Stomach (tissue), 9 donors: ENCODE data around the gene NLGN1. TPM values are rescaled to one million over a fixed set of nuclear protein-coding genes. Genes with fewer than 3 reads are reported as not detected.

Source experiments
- DNase-seq, 2 donors: peaks; one replicate each; pipeline versions ENCODE4 v3.0.0 to v3.0.0-alpha.2; 2013 to 2019
- H3K27ac ChIP-seq, 5 donors: fragments of 200-600 bp in 4 of 5; sonication (generic) in 4 of 5; one replicate each; pipeline ENCODE4 v1.5.1; 2013 to 2019; ENCODE audit warnings: mild to moderate bottlenecking in 1 of 5, moderate library complexity in 1 of 5
- H3K27me3 ChIP-seq, 3 donors: fragments of 200-600 bp; sonication (generic); one replicate each; pipeline ENCODE4 v1.5.1; 2017 to 2019; ENCODE audit warnings: mixed run types in 1 of 3
- H3K36me3 ChIP-seq, 4 donors: fragments of 200-600 bp; sonication (generic); 1 replicate in 3 of 4; 2 replicates in 1 of 4; pipeline ENCODE4 v1.5.1; 2016 to 2019
- H3K4me1 ChIP-seq, 4 donors: fragments of 200-600 bp; sonication (generic); one replicate each; pipeline ENCODE4 v1.5.1; 2016 to 2019
- H3K4me3 ChIP-seq, 4 donors: fragments of 200-600 bp; sonication (generic) in 3 of 4; one replicate each; pipeline ENCODE4 v1.5.1; 2016 to 2019; ENCODE audit warnings: mild to moderate bottlenecking in 1 of 4
- H3K9me3 ChIP-seq, 4 donors: fragments of 200-600 bp; sonication (generic); one replicate each; pipeline ENCODE4 v1.5.1; 2016 to 2019
- EP300 ChIP-seq: sonication (generic); formaldehyde crosslinking; IDR thresholded peaks from one replicate; pipeline ENCODE4 v1.6.1; 2017; ENCODE audit warnings: antibody characterized with exemption
- POLR2A ChIP-seq, 4 donors: fragments of 450-650 bp; IDR thresholded peaks; one replicate each; pipeline ENCODE4 v1.6.1; 2016; ENCODE audit warnings: antibody characterized with exemption in 4 of 4, control low read depth in 2 of 4, mild to moderate bottlenecking in 1 of 4, moderate library complexity in 1 of 4
- POLR2AphosphoS5 ChIP-seq, 3 donors: sonication (generic); formaldehyde crosslinking; IDR thresholded peaks; one replicate each; pipeline ENCODE4 v1.6.1; 2016; ENCODE audit warnings: antibody characterized with exemption in 3 of 3
- WGBS, 5 donors: extraction: QIAGEN DNeasy Blood & Tissue Kit in 3 of 5; methylation state at CpG; one replicate each; pipeline versions ENCODE4 v1.1.5 to v1.1.7; 2013 to 2018; 5-methylcytosine and 5-hydroxymethylcytosine counted together
- intact Hi-C: fragments of 100-400 bp; cut with DNase I; formaldehyde crosslinking; loops from one replicate; pipeline ENCODE4 v1.15.1; 2023; ENCODE audit warnings: low total_unique reads
- polyA plus RNA-seq, 3 donors: library from polyadenylated mRNA; stranded (reverse); fragments of 200-250 nt; gene quantifications; one replicate each; pipeline ENCODE4 v1.2.3, GENCODE V29; 2013
- total RNA-seq, 5 donors: library from RNA; depleted of rRNA; stranded (reverse); fragments of >200 nt; gene quantifications; one replicate each; pipeline versions ENCODE4 v1.1.0 to v1.2.3, GENCODE V29; 2014 to 2016
- TF ChIP-seq, protein P1 (sequence below), 7 experiments: fragments of 450-650 bp in 4 of 7; fragments of 200-600 bp in 3 of 7; sonication (generic) in 3 of 7; IDR thresholded peaks; one replicate each; pipeline ENCODE4 v1.5.1; 2016 to 2019; ENCODE audit warnings: antibody characterized with exemption in 7 of 7, control low read depth in 2 of 7, mild to moderate bottlenecking in 1 of 7
- donor health status: healthy with polysubstance abuse.
- donor health status: Bipolar disorder and iron deficiency.
- donor health status: healthy.

Gene NLGN1
- total and polyA plus RNA-seq, 8 donors = 0.15 to 45.2 (median 4.8) TPM; not detected in 1

DNA sequence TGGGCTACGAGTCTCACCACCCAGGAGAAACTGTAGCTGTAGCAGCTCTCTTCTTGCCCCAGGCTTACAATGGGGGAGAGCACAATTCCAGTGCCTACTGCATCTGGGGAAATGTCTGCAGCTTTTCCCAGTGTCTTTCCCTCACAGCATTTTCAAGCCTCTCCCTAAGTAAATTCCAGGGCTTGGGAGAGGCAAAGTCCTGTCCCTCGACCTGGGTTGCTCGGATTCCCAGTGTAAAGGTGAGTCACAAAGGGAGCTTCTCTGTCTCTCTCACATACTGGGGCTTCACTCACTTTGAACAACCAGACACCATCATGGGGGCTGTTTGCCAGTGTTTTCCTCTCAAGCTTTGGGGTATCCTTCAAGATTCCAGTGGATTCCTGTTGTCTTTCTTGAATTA is 772.2 kb downstream of the NLGN1 start:
- Histone ChIP-seq H3K27ac (no peak overlapping the region), H3K9me3 (peaks cover 0 to 6% (median 2%) of the 10 kb centered on the region in 4 donors), H3K27me3 (no peaks in the 10 kb centered on the region), H3K36me3 (no peaks in the 10 kb centered on the region), H3K4me3 (no peak overlapping the region), H3K4me1 (no peaks in the 10 kb centered on the region)
- intact Hi-C loops = no loop called here
- no peak for DNase-seq
- 63 to 95% (median 72%) methylated on average over 2 to 3 of the region's 3 CpGs for WGBS, 5 donors
- TF ChIP-seq EP300 = no peak
- TF ChIP-seq, protein P1, sequence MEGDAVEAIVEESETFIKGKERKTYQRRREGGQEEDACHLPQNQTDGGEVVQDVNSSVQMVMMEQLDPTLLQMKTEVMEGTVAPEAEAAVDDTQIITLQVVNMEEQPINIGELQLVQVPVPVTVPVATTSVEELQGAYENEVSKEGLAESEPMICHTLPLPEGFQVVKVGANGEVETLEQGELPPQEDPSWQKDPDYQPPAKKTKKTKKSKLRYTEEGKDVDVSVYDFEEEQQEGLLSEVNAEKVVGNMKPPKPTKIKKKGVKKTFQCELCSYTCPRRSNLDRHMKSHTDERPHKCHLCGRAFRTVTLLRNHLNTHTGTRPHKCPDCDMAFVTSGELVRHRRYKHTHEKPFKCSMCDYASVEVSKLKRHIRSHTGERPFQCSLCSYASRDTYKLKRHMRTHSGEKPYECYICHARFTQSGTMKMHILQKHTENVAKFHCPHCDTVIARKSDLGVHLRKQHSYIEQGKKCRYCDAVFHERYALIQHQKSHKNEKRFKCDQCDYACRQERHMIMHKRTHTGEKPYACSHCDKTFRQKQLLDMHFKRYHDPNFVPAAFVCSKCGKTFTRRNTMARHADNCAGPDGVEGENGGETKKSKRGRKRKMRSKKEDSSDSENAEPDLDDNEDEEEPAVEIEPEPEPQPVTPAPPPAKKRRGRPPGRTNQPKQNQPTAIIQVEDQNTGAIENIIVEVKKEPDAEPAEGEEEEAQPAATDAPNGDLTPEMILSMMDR (IDR thresholded peaks at IDR 0.05) = no peak
- no peak for TF ChIP-seq POLR2AphosphoS5 (IDR thresholded peaks at IDR 0.05)
- TF ChIP-seq POLR2A (IDR thresholded peaks at IDR 0.05) = no peak

DNA sequence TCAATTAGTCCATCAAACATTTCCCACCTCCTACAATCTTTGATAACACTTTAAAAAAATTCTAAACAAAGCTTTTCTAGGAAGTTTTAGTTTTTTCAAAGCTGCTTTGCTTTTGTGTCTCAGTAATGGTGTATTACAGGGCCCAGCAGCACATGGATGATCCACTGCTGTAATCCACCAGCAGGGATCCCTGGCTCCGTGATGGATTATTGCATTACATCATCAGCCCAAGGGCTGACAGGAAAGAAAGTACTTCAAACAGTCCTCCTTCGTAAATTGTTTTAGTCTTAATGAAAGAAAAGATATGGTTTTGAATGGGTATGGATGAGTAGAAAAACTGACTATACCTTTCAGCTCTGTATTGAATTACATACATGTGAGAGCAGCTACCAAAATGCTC is 772.7 kb downstream of the NLGN1 start:
- no peak for TF ChIP-seq EP300
- TF ChIP-seq POLR2A (IDR thresholded peaks at IDR 0.05) = no peak
- TF ChIP-seq, protein P1 (IDR thresholded peaks at IDR 0.05) = no peak
- TF ChIP-seq POLR2AphosphoS5 (IDR thresholded peaks at IDR 0.05) = no peak
- no peaks in the 10 kb centered on the region for H3K4me1 ChIP-seq
- intact Hi-C loops = no loop called here
- H3K36me3 ChIP-seq = no peaks in the 10 kb centered on the region
- WGBS, 5 donors = 65 to 77% (median 70%) methylated on average over 2 of the region's 2 CpGs
- peaks cover 0 to 3% (median under 1%) of the 10 kb centered on the region in 4 donors for H3K9me3 ChIP-seq
- peak in 1 of 2 donors; percentile 6 for DNase-seq
- no peak overlapping the region for H3K4me3 ChIP-seq
- H3K27me3 ChIP-seq = no peaks in the 10 kb centered on the region
- H3K27ac ChIP-seq = no peak overlapping the region

DNA sequence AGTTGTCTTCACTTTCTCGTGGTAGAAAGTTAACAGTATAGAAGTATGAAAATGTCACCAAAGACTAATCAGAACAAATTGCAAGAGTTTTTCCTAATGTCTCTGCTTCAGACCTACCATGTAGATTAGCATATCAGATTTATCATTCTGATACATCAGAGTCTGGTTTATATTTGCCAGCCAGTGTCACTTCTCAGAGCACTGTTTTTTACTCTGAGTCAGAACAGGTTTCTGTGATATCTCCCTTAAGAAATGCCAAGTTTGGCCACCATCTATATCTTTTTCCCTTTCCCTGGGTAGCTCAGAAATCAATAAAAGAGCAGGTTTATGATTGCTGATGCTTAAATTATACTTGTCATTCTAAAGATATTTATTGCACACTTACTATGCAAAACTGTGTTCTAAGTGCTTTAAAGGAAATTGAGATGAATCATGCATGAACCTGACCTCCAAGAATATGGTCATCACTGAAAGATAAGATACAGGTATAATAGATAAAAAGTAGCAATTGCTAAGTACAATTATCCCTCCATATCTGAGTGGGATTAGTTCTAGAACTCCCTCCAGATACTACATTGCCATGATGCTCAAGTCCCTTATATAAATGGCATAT is 788.9 kb downstream of the NLGN1 start:
- no peak for DNase-seq
- 73 to 93% (median 82%) methylated on average over 1 of the region's 1 CpG for WGBS, 5 donors
- no peak for TF ChIP-seq EP300
- TF ChIP-seq POLR2A (IDR thresholded peaks at IDR 0.05) = no peak
- no peak for TF ChIP-seq POLR2AphosphoS5 (IDR thresholded peaks at IDR 0.05)
- H3K4me3 ChIP-seq = no peak overlapping the region
- H3K27me3 ChIP-seq = no peaks in the 10 kb centered on the region
- no peak overlapping the region for H3K27ac ChIP-seq
- H3K4me1 ChIP-seq = peaks cover 0 to 6% (median 2%) of the 10 kb centered on the region in 4 donors
- H3K36me3 ChIP-seq = no peaks in the 10 kb centered on the region
- intact Hi-C loops = no loop called here
- no peaks in the 10 kb centered on the region for H3K9me3 ChIP-seq

DNA sequence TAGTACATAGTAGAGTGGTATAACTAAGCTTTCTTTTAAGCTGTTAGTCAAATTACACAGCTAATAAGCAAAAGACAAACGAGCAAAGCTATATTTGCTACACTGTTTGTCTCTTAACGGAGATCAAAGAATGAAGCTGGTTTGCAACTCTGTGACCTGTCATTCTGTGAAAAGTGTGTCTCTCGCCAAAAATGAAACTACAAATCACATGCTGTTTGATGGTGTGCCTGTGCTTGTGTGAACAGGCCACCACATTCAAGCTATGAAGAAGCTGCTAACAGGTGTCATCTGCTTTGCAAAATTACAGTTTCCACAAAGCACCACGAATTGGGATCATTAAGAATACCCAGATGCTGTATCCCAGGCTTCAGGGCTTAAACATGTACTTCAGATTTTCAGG is 793.8 kb downstream of the NLGN1 start:
- intact Hi-C loops = no loop called here
- Histone ChIP-seq H3K4me3 (no peak overlapping the region), H3K9me3 (no peaks in the 10 kb centered on the region), H3K36me3 (no peaks in the 10 kb centered on the region), H3K27ac (no peak overlapping the region), H3K27me3 (no peaks in the 10 kb centered on the region), H3K4me1 (peaks cover 0 to 8% (median 3%) of the 10 kb centered on the region in 4 donors)
- peak in 1 of 2 donors; percentile 17 for DNase-seq
- TF ChIP-seq POLR2A (IDR thresholded peaks at IDR 0.05) = no peak
- TF ChIP-seq, protein P1 (IDR thresholded peaks at IDR 0.05) = no peak
- TF ChIP-seq EP300 = no peak
- TF ChIP-seq POLR2AphosphoS5 (IDR thresholded peaks at IDR 0.05) = no peak
- WGBS, 5 donors = 30 to 46% (median 36%) methylated on average over 4 of the region's 4 CpGs

DNA sequence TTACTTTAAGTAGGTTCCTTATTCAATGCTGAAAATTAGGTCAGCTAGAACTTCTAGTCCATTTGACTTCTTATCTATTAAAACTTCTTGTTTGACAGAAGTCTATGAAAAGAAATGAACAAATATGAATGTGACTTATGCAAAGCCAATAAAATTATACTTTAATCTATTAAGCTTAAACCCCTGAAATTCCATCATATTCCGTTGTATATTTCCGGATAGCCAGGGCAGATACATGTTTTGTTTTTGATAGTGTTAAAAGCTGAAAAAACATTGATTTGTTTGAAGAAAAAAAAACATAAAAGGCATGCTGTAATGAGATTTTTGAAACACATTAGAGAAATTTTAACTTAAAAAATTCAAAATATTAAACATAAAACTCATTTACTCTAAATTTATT is 794.4 kb downstream of the NLGN1 start:
- no peaks in the 10 kb centered on the region for H3K36me3 ChIP-seq
- intact Hi-C loops = no loop called here
- peaks cover 0 to 8% (median 3%) of the 10 kb centered on the region in 4 donors for H3K4me1 ChIP-seq
- TF ChIP-seq POLR2AphosphoS5 (IDR thresholded peaks at IDR 0.05) = no peak
- no peak for TF ChIP-seq EP300
- no peak for TF ChIP-seq POLR2A (IDR thresholded peaks at IDR 0.05)
- TF ChIP-seq, protein P1 (IDR thresholded peaks at IDR 0.05) = no peak
- no peak overlapping the region for H3K4me3 ChIP-seq
- no peak for DNase-seq
- WGBS, 5 donors = 32 to 66% (median 41%) methylated on average over 2 of the region's 2 CpGs
- no peak overlapping the region for H3K27ac ChIP-seq
- H3K9me3 ChIP-seq = no peaks in the 10 kb centered on the region
- no peaks in the 10 kb centered on the region for H3K27me3 ChIP-seq
